ENCODE results near the gene RCAN3.

Gene RCAN3

DNA sequence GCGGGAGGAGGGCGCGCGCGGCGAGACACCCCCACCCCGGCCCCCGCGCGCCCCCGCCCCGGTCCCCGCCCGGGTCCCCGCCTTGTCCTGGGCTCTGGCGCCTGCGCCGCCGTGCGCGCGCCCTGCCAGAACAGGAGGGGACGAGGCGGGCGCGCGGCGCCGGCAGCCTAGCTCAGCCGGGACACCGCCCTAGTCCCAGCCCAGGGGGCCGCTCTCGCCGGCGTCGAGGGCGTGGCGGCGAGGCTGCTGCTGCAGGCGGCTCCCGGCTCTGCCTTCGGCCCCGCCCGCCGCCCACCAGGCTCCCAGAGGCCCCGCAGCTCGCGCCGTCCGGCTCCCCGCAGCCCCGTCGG lies at the start of gene RCAN3:
Gene RCAN3, plus strand, starts transcription at position 128 of the 350 bp plus-strand sequence. CDS start 11,537 bp downstream, outside the sequence.
- intact Hi-C loops (cut with DNase I; ENCODE audit: low total_unique reads): no loop called here
- Histone ChIP-seq H3K36me3 (no peaks in the 10 kb centered on the region), H3K27me3 (peaks cover 0 to 35% of the 10 kb centered on the region in 2 donors), H3K4me1 (peaks cover 0 to 20% (median 10%) of the 10 kb centered on the region in 4 donors), H3K4me3 (peak within 1 kb of the TSS; percentile 48 to 70), H3K9me3 (no peaks in the 10 kb centered on the region), H3K27ac (peak within 1 kb of the TSS in 1 of 2 donors; percentile 47)
- peak; percentile 74 to 77 for DNase-seq
- no peak for TF ChIP-seq CTCF (IDR thresholded peaks at IDR 0.05)

DNA sequence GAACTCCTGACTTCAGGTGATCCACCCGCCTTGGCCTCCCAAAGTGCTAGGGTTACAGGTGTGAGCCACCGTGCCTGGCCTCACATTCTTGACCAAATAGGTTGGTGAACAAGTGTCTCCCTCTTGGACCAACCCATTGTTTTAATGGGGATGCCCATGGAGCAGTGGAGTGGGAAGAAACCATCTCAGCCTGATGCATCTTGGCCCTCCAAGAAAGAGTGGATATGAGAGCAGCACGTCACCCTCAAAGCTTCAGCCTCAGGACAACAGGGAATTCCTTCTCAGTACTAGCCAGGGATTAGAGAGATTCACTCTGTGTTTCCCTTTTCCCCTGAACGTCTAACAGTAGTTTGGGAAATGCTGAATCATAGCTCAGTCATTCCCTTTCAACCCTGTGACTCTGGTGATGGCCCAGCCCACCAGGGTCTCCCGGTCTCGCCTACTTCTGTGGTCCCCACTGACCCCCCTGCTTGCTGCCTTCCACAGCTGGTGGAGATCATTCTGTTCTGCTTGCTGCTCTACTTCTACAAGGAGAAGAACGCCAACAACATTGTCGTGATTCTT lies 49.6 kb upstream of the RCAN3 start:
- Histone ChIP-seq H3K27me3 (no peaks in the 10 kb centered on the region), H3K9me3 (no peaks in the 10 kb centered on the region), H3K36me3 (peaks cover 0 to 61% (median 9%) of the 10 kb centered on the region in 3 donors), H3K27ac (no peak overlapping the region), H3K4me1 (no peaks in the 10 kb centered on the region), H3K4me3 (no peak overlapping the region)
- intact Hi-C loops (cut with DNase I; ENCODE audit: low total_unique reads): no loop called here
- DNase-seq: no peak
- TF ChIP-seq CTCF (IDR thresholded peaks at IDR 0.05): no peak

GRCh38 chr1:24454673-24455072 lies 48.0 kb upstream of the RCAN3 start:
- intact Hi-C loops (cut with DNase I; ENCODE audit: low total_unique reads): no loop called here
- Histone ChIP-seq H3K36me3 (peaks cover 0 to 70% (median 9%) of the 10 kb centered on the region in 3 donors), H3K4me1 (no peaks in the 10 kb centered on the region), H3K27ac (no peak overlapping the region), H3K4me3 (no peak overlapping the region), H3K27me3 (no peaks in the 10 kb centered on the region), H3K9me3 (no peaks in the 10 kb centered on the region)
- TF ChIP-seq CTCF (IDR thresholded peaks at IDR 0.05): no peak
- no peak for DNase-seq

- no peak for DNase-seq
- no peaks in the 10 kb centered on the region for H3K4me1 ChIP-seq
- H3K27me3 ChIP-seq: no peaks in the 10 kb centered on the region
- peaks cover 0 to 70% (median 9%) of the 10 kb centered on the region in 3 donors for H3K36me3 ChIP-seq
- H3K27ac ChIP-seq: no peak overlapping the region
- TF ChIP-seq CTCF (IDR thresholded peaks at IDR 0.05): no peak
- H3K4me3 ChIP-seq: no peak overlapping the region
- intact Hi-C loops (cut with DNase I; ENCODE audit: low total_unique reads): no loop called here
- H3K9me3 ChIP-seq: no peaks in the 10 kb centered on the region
Observed at GRCh38 chr1:24455272-24455671, 47.4 kb upstream of the RCAN3 start.

GRCh38 chr1:24457866-24458265 lies 44.8 kb upstream of the RCAN3 start:
- no peak overlapping the region for H3K27ac ChIP-seq
- intact Hi-C loops (cut with DNase I; ENCODE audit: low total_unique reads): no loop called here
- no peaks in the 10 kb centered on the region for H3K9me3 ChIP-seq
- no peaks in the 10 kb centered on the region for H3K27me3 ChIP-seq
- H3K36me3 ChIP-seq: peaks cover 0 to 63% (median 9%) of the 10 kb centered on the region in 3 donors
- TF ChIP-seq CTCF (IDR thresholded peaks at IDR 0.05): no peak
- H3K4me3 ChIP-seq: no peak overlapping the region
- DNase-seq: no peak
- no peaks in the 10 kb centered on the region for H3K4me1 ChIP-seq
